Left ventricle myocardium superior (tissue), 1 donor: ENCODE results near the gene PLCH2. TPM values are rescaled to one million over a fixed set of nuclear protein-coding genes. Genes with fewer than 3 reads are reported as not detected.

Source experiments
- ATAC-seq: fragments of 200-7000 bp; cut with Tn5 transposase; one replicate; pipeline ENCODE4 v1.9.1; 2020; ENCODE audit warnings: mild to moderate bottlenecking, moderate library complexity
- DNase-seq: peaks from one replicate; pipeline ENCODE4 v3.0.0-alpha.2; 2020
- intact Hi-C: fragments of 100-400 bp; cut with micrococcal nuclease; formaldehyde crosslinking; loops from one replicate; pipeline ENCODE4 v1.11.0; 2022
- total RNA-seq: library from RNA; stranded (reverse); fragmentation: NEBNext Ultra II Directional; extraction: Animal tissue kit (Norgen Biotek cat#: 25700); gene quantifications from one replicate; pipeline ENCODE4 v1.2.1, GENCODE V29; 2021
- donor health status: DM: no; HTN: yes; CAD: no; lungs with severe emphysema.

PLCH2 gene
- total RNA-seq, 1 donor from 2014 or later, result 0.25 TPM

- ATAC-seq (no peak), DNase-seq (no peak)
These were observed 29.4 kb downstream of the PLCH2 start for GRCh38 chr1:2505461-2505994.

GRCh38 chr1:2506007-2506860 lies 30.1 kb downstream of the PLCH2 start:
- ATAC-seq (peak; percentile 3), DNase-seq (no peak)
- intact Hi-C loops, result no loop called here

More at GRCh38 chr1:2505461-2505994, 29.4 kb downstream of the PLCH2 start:
- intact Hi-C loops, result no loop called here

GRCh38 chr1:2506901-2507565 lies 30.9 kb downstream of the PLCH2 start:
- ATAC-seq (peak; percentile 18), DNase-seq (no peak)
- intact Hi-C loops, result no loop called here

- DNase-seq (no peak), ATAC-seq (peak; percentile 1)
- intact Hi-C loops, result no loop called here
These were observed 31.7 kb downstream of the PLCH2 start for GRCh38 chr1:2507744-2508155.

- no peak for DNase-seq
- intact Hi-C loops, result no loop called here
- no peak for ATAC-seq
These were observed 32.1 kb downstream of the PLCH2 start for GRCh38 chr1:2508180-2508579.

GRCh38 chr1:2508751-2509150 lies 32.7 kb downstream of the PLCH2 start:
- DNase-seq, result no peak
- intact Hi-C loops, result no loop called here
- ATAC-seq, result no peak

- ATAC-seq (no peak), DNase-seq (no peak)
- intact Hi-C loops, result no loop called here
These were observed 33.5 kb downstream of the PLCH2 start for GRCh38 chr1:2509589-2509988.

- intact Hi-C loops, result no loop called here
- no peak for ATAC-seq
These were observed 34.5 kb downstream of the PLCH2 start for GRCh38 chr1:2510366-2511155.

GRCh38 chr1:2512862-2513421 lies 36.9 kb downstream of the PLCH2 start:
- no peak for DNase-seq
- intact Hi-C loops, result no loop called here
- ATAC-seq, result no peak

More at GRCh38 chr1:2510366-2511155, 34.5 kb downstream of the PLCH2 start:
- DNase-seq, result no peak

- intact Hi-C loops, result no loop called here
- DNase-seq (no peak), ATAC-seq (no peak)
These were observed 38.0 kb downstream of the PLCH2 start for GRCh38 chr1:2513939-2514652.

GRCh38 chr1:2514863-2515762 lies 39.0 kb downstream of the PLCH2 start:
- intact Hi-C loops, result no loop called here
- DNase-seq (no peak), ATAC-seq (no peak)

- DNase-seq, result no peak
- no peak for ATAC-seq
- intact Hi-C loops, result no loop called here
These were observed 39.6 kb downstream of the PLCH2 start for GRCh38 chr1:2515763-2516080.

- DNase-seq (no peak), ATAC-seq (no peak)
- intact Hi-C loops, result no loop called here
These were observed 40.0 kb downstream of the PLCH2 start for GRCh38 chr1:2516124-2516523.

GRCh38 chr1:2516946-2517345 lies 40.9 kb downstream of the PLCH2 start:
- no peak for DNase-seq
- intact Hi-C loops, result no loop called here
- ATAC-seq, result no peak

- intact Hi-C loops, result no loop called here
- DNase-seq (no peak), ATAC-seq (no peak)
These were observed 41.9 kb downstream of the PLCH2 start for GRCh38 chr1:2517966-2518365.

GRCh38 chr1:2518528-2518927 lies 42.4 kb downstream of the PLCH2 start:
- intact Hi-C loops, result no loop called here
- ATAC-seq (no peak), DNase-seq (no peak)

- ATAC-seq, result no peak
- no peak for DNase-seq
- intact Hi-C loops, result no loop called here
These were observed 43.1 kb downstream of the PLCH2 start for GRCh38 chr1:2519029-2519685.
